ENCODE data around the gene VPS39. TPM values are rescaled to one million over a fixed set of nuclear protein-coding genes. Genes with fewer than 3 reads are reported as not detected.

VPS39 gene
- total RNA-seq, 2 experiments from 2014 or later = 61.0 to 65.7 TPM

DNA sequence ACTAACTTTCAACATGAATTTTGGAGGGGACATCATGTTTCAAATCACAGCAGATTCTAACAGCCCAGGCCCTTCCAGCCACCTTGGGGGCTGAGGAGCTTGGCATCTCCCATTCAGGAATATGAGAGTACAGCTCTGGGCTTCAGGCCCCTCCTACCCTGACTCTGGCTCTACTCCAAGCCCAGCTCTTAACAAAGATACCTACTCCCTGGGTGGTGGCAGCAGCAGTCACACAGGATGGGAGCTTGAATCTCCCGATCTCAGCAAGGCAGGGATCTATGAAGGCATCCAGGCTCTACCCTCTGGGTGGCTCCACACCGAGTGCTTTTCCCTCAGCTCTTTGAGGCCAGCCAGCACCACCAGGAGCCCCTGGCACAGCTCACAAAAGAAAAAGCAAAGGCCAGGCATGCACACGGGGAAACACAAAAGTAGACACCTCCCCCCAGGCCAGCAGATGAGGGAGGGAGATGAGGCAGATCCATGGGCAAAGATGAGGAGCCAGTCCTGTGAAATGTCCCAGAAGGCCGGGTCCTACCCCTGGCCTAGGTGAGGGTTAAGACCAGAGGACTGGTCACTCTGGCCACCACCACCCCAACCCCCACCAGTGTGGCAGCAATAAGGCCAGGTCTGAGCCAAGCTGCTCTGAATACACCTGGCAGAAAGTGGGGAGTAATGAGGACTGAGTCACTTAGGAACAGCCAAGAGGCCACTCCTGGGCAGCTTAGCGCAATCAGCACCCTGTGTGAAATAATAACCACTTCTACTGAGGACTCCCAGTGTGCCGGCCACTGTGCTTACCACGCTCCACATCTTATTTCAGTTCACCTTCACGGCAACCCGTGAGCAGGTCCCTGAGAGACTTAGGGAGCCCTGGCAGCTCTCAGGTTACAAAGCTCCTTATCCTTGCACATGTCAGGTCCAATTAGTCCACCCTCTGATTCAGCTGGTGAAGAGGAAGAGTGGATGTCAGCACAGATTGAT, 76.0 kb downstream of the VPS39 start:
- ATAC-seq = no peak
- CTCF ChIA-PET = interaction anchor here (1.0 to 3.5 kb wide), 2 partner anchors 13 to 143 kb away, joined by 3 to 24 read pairs; no protein-coding TSS in a partner anchor
- Mint-ChIP-seq H3K4me1 (ENCODE audit: low read depth) (no peaks in the 10 kb centered on the region), H3K9me3 (ENCODE audit: insufficient read depth) (no peaks in the 10 kb centered on the region), H3K36me3 (ENCODE audit: low read depth) (no peaks in the 10 kb centered on the region), H3K4me3 (no peak overlapping the region), H3K27ac (no peak overlapping the region), H3K27me3 (ENCODE audit: low read depth) (peaks cover 23% of the 10 kb centered on the region)
- POLR2A ChIA-PET = no interaction called here
- no peak for DNase-seq

DNA sequence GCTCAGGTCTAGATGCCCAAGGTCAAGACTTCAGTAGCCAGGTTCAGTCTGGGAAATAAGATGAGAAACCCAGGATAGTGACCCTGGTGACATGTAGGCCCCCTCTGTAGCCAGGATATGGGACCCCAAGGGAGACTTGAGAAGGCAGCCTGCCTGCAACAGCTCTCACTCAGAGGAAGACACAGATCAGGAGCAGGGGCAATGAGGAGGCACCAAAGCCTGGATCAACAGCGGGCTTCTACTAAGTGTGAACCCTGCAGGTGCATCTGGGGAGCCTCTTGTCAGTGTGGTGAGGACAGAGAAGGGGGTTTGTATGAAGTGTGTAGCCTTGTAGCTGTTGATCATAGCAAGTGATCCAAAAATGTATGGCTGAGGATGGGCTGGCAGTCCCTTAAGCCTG, 77.1 kb downstream of the VPS39 start:
- ChIA-PET POLR2A (no interaction called here), CTCF (interaction anchor here (1.3 kb wide), 1 partner anchor 254 kb away, joined by 5 read pairs; no protein-coding TSS in a partner anchor)
- Mint-ChIP-seq H3K27ac (no peak overlapping the region), H3K27me3 (ENCODE audit: low read depth) (peaks cover 23% of the 10 kb centered on the region), H3K4me3 (no peak overlapping the region), H3K9me3 (ENCODE audit: insufficient read depth) (no peaks in the 10 kb centered on the region), H3K4me1 (ENCODE audit: low read depth) (no peaks in the 10 kb centered on the region), H3K36me3 (ENCODE audit: low read depth) (no peaks in the 10 kb centered on the region)
- ATAC-seq (no peak), DNase-seq (no peak)

DNA sequence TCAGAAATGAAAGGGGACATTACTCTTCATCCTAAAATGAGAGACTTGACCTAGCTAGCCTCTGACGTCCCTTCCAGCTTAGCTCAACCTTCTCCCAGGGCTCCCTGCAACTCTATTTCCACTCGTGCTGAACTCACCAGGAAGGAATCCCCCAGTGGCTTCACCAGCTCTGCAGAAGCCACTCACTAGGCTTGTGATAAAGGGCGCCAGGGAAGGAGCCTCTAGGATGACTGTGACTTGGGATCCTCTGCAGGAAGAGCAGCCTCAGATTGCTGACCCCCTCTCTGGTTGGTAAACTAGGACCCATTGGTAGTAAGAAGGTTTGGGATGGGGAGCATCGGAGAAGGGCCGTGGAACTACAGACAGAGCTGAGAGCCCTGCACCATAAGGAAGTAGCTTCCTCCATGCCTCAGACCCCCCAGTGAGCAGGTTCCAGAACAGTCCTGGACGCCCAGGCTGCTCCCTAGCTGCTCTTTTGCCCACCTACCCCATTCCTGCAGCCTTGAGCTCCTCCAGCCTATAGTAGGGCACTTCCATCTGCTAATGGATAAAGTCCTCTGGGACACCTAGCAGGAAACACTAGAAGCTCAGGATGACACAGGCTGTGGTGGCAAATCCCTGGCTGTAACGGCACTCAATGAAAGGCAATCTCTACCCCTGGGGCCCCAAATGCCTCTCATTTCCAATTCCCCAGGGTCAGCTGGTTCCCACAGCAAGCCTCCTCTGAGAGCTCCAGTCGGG, 77.7 kb downstream of the VPS39 start:
- no peak for ATAC-seq
- Mint-ChIP-seq H3K4me3 (no peak overlapping the region), H3K27me3 (ENCODE audit: low read depth) (peaks cover 24% of the 10 kb centered on the region), H3K9me3 (ENCODE audit: insufficient read depth) (no peaks in the 10 kb centered on the region), H3K4me1 (ENCODE audit: low read depth) (no peaks in the 10 kb centered on the region), H3K27ac (no peak overlapping the region), H3K36me3 (ENCODE audit: low read depth) (no peaks in the 10 kb centered on the region)
- ChIA-PET CTCF (interaction anchor here (0.9 to 1.3 kb wide), 2 partner anchors 10 to 255 kb away, joined by 3 to 5 read pairs; no protein-coding TSS in a partner anchor), POLR2A (no interaction called here)
- DNase-seq = no peak

GRCh38 chr15:42129364-42129763, 78.7 kb downstream of the VPS39 start:
- DNase-seq (no peak), ATAC-seq (no peak)
- Mint-ChIP-seq H3K4me1 (ENCODE audit: low read depth) (no peaks in the 10 kb centered on the region), H3K4me3 (no peak overlapping the region), H3K27ac (no peak overlapping the region), H3K27me3 (ENCODE audit: low read depth) (peaks cover 29% of the 10 kb centered on the region), H3K36me3 (ENCODE audit: low read depth) (no peaks in the 10 kb centered on the region), H3K9me3 (ENCODE audit: insufficient read depth) (no peaks in the 10 kb centered on the region)
- POLR2A ChIA-PET = no interaction called here
- CTCF ChIA-PET = no interaction called here

- Mint-ChIP-seq H3K27ac (no peak overlapping the region), H3K36me3 (ENCODE audit: low read depth) (no peaks in the 10 kb centered on the region), H3K27me3 (ENCODE audit: low read depth) (peaks cover 28% of the 10 kb centered on the region), H3K4me1 (ENCODE audit: low read depth) (no peaks in the 10 kb centered on the region), H3K9me3 (ENCODE audit: insufficient read depth) (no peaks in the 10 kb centered on the region), H3K4me3 (no peak overlapping the region)
- DNase-seq (no peak), ATAC-seq (no peak)
- ChIA-PET POLR2A (no interaction called here), CTCF (no interaction called here)
Observed at GRCh38 chr15:42128476-42128875, 79.6 kb downstream of the VPS39 start.

DNA sequence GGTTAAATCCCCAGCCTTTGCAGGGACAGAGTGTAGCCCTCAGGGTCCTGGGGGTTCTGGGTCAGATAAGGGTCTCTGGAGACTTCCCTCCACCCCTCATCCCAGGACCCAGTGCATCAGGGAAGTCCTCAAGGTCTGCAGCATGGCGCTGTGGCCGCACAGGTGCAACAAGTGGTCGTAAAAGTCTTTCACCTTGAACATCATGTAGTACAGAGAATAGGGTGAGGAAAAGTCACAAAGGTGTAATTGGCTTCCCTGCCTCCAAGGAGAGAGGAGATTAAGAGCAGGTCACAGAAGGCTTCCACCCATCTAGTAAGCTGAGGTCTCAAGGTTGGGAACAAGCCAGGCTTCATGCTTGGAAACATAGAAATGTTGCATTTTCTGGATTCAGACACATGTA, 84.6 kb downstream of the VPS39 start:
- Mint-ChIP-seq H3K4me3 (no peak overlapping the region), H3K36me3 (ENCODE audit: low read depth) (no peaks in the 10 kb centered on the region), H3K9me3 (ENCODE audit: insufficient read depth) (no peaks in the 10 kb centered on the region), H3K27me3 (ENCODE audit: low read depth) (peaks cover 29% of the 10 kb centered on the region), H3K4me1 (ENCODE audit: low read depth) (peaks cover 7% of the 10 kb centered on the region), H3K27ac (no peak overlapping the region)
- DNase-seq = no peak
- ChIA-PET POLR2A (no interaction called here), CTCF (interaction anchor here (1.0 kb wide), 1 partner anchor 11 kb away, joined by 4 read pairs; no protein-coding TSS in a partner anchor)
- ATAC-seq = no peak

GRCh38 chr15:42121682-42122081, 86.4 kb downstream of the VPS39 start:
- Mint-ChIP-seq H3K4me1 (ENCODE audit: low read depth) (peaks cover 7% of the 10 kb centered on the region), H3K36me3 (ENCODE audit: low read depth) (no peaks in the 10 kb centered on the region), H3K27me3 (ENCODE audit: low read depth) (peaks cover 22% of the 10 kb centered on the region), H3K4me3 (no peak overlapping the region), H3K27ac (no peak overlapping the region), H3K9me3 (ENCODE audit: insufficient read depth) (no peaks in the 10 kb centered on the region)
- ATAC-seq (no peak), DNase-seq (no peak)
- CTCF ChIA-PET = no interaction called here
- POLR2A ChIA-PET = no interaction called here

GRCh38 chr15:42121021-42121420, 87.1 kb downstream of the VPS39 start:
- no peak overlapping the region for H3K27ac Mint-ChIP-seq
- H3K9me3 Mint-ChIP-seq (ENCODE audit: insufficient read depth) = no peaks in the 10 kb centered on the region
- POLR2A ChIA-PET = no interaction called here
- peaks cover 26% of the 10 kb centered on the region for H3K27me3 Mint-ChIP-seq (ENCODE audit: low read depth)
- H3K4me3 Mint-ChIP-seq = no peak overlapping the region
- DNase-seq = no peak
- peaks cover 7% of the 10 kb centered on the region for H3K4me1 Mint-ChIP-seq (ENCODE audit: low read depth)
- no peak for ATAC-seq
- CTCF ChIA-PET = interaction anchor here (0.9 kb wide), 1 partner anchor 13 kb away, joined by 3 read pairs; no protein-coding TSS in a partner anchor
- no peaks in the 10 kb centered on the region for H3K36me3 Mint-ChIP-seq (ENCODE audit: low read depth)

DNA sequence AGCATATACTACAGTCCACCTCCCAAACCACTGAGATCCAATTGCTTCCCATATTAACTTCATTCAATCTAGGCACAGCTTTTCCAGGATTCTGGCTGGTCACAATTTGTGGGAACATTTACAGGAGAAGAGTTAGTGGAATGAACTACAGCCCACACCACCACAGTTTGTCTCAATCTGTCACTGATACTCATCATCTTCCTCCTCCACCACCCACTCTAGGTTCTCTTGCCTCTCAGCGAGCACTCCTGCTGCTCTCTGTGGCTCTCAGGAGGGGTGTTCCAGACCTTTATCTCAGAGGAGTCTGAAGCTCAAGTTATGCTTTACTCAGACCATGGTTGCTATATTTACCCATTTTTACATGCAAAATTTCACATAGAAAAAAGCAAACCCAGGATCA, 87.8 kb downstream of the VPS39 start:
- H3K4me3 Mint-ChIP-seq = no peak overlapping the region
- no peak overlapping the region for H3K27ac Mint-ChIP-seq
- peaks cover 7% of the 10 kb centered on the region for H3K4me1 Mint-ChIP-seq (ENCODE audit: low read depth)
- no peak for ATAC-seq
- POLR2A ChIA-PET = no interaction called here
- peaks cover 23% of the 10 kb centered on the region for H3K27me3 Mint-ChIP-seq (ENCODE audit: low read depth)
- no peaks in the 10 kb centered on the region for H3K9me3 Mint-ChIP-seq (ENCODE audit: insufficient read depth)
- CTCF ChIA-PET = interaction anchor here (0.9 kb wide), 1 partner anchor 14 kb away, joined by 3 read pairs; no protein-coding TSS in a partner anchor
- H3K36me3 Mint-ChIP-seq (ENCODE audit: low read depth) = no peaks in the 10 kb centered on the region
- DNase-seq = no peak

DNA sequence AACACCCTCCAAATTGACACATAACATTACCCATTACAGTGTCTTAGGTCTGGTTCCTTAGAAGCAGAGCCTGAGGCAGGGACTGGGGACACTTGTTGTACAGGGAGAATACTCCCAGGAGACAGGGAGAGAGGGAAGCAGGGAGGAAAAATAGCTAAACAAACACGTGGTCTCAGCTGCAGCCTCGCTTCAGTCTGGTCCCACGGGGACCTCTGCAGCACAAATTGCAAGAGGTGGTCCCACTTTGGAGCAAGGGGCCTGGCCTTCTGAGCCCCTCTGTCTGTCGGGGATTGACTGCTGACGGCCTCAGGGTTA, 88.7 kb downstream of the VPS39 start:
- ATAC-seq (no peak), DNase-seq (no peak)
- H3K27me3 Mint-ChIP-seq (ENCODE audit: low read depth) = peaks cover 24% of the 10 kb centered on the region
- no peak overlapping the region for H3K27ac Mint-ChIP-seq
- CTCF ChIA-PET = interaction anchor here (1.0 to 2.6 kb wide), 3 partner anchors 12 to 19 kb away, joined by 3 to 9 read pairs (median 3); no protein-coding TSS in a partner anchor
- no peak overlapping the region for H3K4me3 Mint-ChIP-seq
- no peaks in the 10 kb centered on the region for H3K36me3 Mint-ChIP-seq (ENCODE audit: low read depth)
- POLR2A ChIA-PET = no interaction called here
- no peaks in the 10 kb centered on the region for H3K9me3 Mint-ChIP-seq (ENCODE audit: insufficient read depth)
- H3K4me1 Mint-ChIP-seq (ENCODE audit: low read depth) = peaks cover 7% of the 10 kb centered on the region

GRCh38 chr15:42118650-42119445, 89.3 kb downstream of the VPS39 start:
- no peak for DNase-seq
- ChIA-PET CTCF (interaction anchor here (1.0 to 2.6 kb wide), 5 partner anchors 13 to 129 kb away, joined by 3 to 9 read pairs (median 3); no protein-coding TSS in a partner anchor), POLR2A (no interaction called here)
- Mint-ChIP-seq H3K36me3 (ENCODE audit: low read depth) (no peaks in the 10 kb centered on the region), H3K27ac (no peak overlapping the region), H3K4me1 (ENCODE audit: low read depth) (peaks cover 7% of the 10 kb centered on the region), H3K9me3 (ENCODE audit: insufficient read depth) (no peaks in the 10 kb centered on the region), H3K27me3 (ENCODE audit: low read depth) (peaks cover 23% of the 10 kb centered on the region), H3K4me3 (no peak overlapping the region)
- no peak for ATAC-seq

All from activated CD8-positive, alpha-beta T cell treated with anti-CD3 and anti-CD28 coated beads, Interleukin-2, amount 10 ng/mL, durations not matched to agents 7 days and 5 days (primary cell).